HepG2 (cell line): Measurements from ENCODE around the gene RANBP3. TPM values are rescaled to one million over a fixed set of nuclear protein-coding genes. Genes with fewer than 3 reads are reported as not detected.

Experiments used
- CAMTA2 ChIP-seq: sonication (generic); formaldehyde crosslinking; IDR thresholded peaks from 2 replicates; pipeline ENCODE4 v1.4.0; 2020; ENCODE audit warnings: mild to moderate bottlenecking, missing genetic modification reagents, borderline replicate concordance
- GATAD1 ChIP-seq: IDR thresholded peaks from 2 replicates; pipeline ENCODE4 v1.6.1; 2016; ENCODE audit warnings: missing genetic modification reagents, missing compliant biosample characterization
- HMG20A ChIP-seq: IDR thresholded peaks from 2 replicates; pipeline ENCODE4 v1.6.1; 2016; ENCODE audit warnings: borderline replicate concordance
- KDM4B ChIP-seq: sonication (generic); formaldehyde crosslinking; IDR thresholded peaks from 2 replicates; pipeline ENCODE4 v1.4.0; 2020; ENCODE audit warnings: missing genetic modification reagents
- KMT2A ChIP-seq: sonication (generic); formaldehyde crosslinking; IDR thresholded peaks from 2 replicates; pipeline ENCODE4 v1.4.0; 2020; ENCODE audit warnings: missing genetic modification reagents
- LRRFIP1 ChIP-seq: sonication (generic); formaldehyde crosslinking; conservative IDR thresholded peaks from 2 replicates; pipeline ENCODE4 v1.4.0; 2020; ENCODE audit warnings: missing genetic modification reagents
- SP5 ChIP-seq: IDR thresholded peaks from 2 replicates; pipeline ENCODE4 v1.6.1; 2016; ENCODE audit warnings: low read depth, borderline replicate concordance
- TBX2 ChIP-seq: sonication (generic); formaldehyde crosslinking; IDR thresholded peaks from 2 replicates; pipeline ENCODE4 v1.5.0; 2020; ENCODE audit warnings: missing genetic modification reagents, mild to moderate bottlenecking, borderline replicate concordance
- TMF1 ChIP-seq: sonication (generic); formaldehyde crosslinking; IDR thresholded peaks from 2 replicates; pipeline ENCODE4 v1.8.1; 2022; ENCODE audit warnings: low read depth, missing genetic modification reagents
- TRIM24 ChIP-seq: sonication (generic); formaldehyde crosslinking; IDR thresholded peaks from 2 replicates; pipeline ENCODE4 v1.8.0; 2022; ENCODE audit warnings: mild to moderate bottlenecking, missing genetic modification reagents
- ZNF318 ChIP-seq: sonication (generic); formaldehyde crosslinking; IDR thresholded peaks from 2 replicates; pipeline ENCODE4 v1.4.0; 2020; ENCODE audit warnings: mild to moderate bottlenecking, missing genetic modification reagents
- ZNF333 ChIP-seq: sonication (generic); formaldehyde crosslinking; IDR thresholded peaks from 2 replicates; pipeline ENCODE4 v1.4.0; 2020; ENCODE audit warnings: mild to moderate bottlenecking, missing genetic modification reagents, borderline replicate concordance
- ZNF337 ChIP-seq: sonication (generic); formaldehyde crosslinking; IDR thresholded peaks from 2 replicates; pipeline ENCODE4 v1.5.1; 2020; ENCODE audit warnings: missing genetic modification reagents, low read depth, mild to moderate bottlenecking, borderline replicate concordance
- ZNF644 ChIP-seq: IDR thresholded peaks from 2 replicates; pipeline ENCODE4 v1.6.1; 2016; ENCODE audit warnings: low read depth
- ZNF770 ChIP-seq: sonication (generic); formaldehyde crosslinking; IDR thresholded peaks from 2 replicates; pipeline ENCODE4 v1.5.0; 2020; ENCODE audit warnings: mild to moderate bottlenecking, missing genetic modification reagents
- ZSCAN30 ChIP-seq: sonication (generic); formaldehyde crosslinking; IDR thresholded peaks from 2 replicates; pipeline ENCODE4 v1.5.0; 2020; ENCODE audit warnings: mild to moderate bottlenecking, missing genetic modification reagents
- polyA plus RNA-seq, 8 experiments: library from polyadenylated mRNA; depleted of rRNA in 3 of 8; stranded (reverse) in 7 of 8; unstranded in 1 of 8; fragments of >200 nt; fragmentation: Illumina TruSeq in 4 of 8; extraction: Trizol in 4 of 8; gene quantifications; 2 replicates each; pipeline versions ENCODE4 v1.2.1 to v1.2.3, GENCODE V29; 2011 to 2016; ENCODE audit warnings: low read depth in 4 of 8, missing spikeins in 1 of 8, mixed read lengths in 1 of 8; ENCODE audit not compliant: insufficient read depth in 1 of 8
- total RNA-seq, 5 experiments: library from RNA; depleted of rRNA; stranded (reverse); fragments of >200 nt; fragmentation: Illumina TruSeq; extraction: Trizol; gene quantifications; 2 replicates each; pipeline ENCODE4 v1.2.3, GENCODE V29; 2016; ENCODE audit warnings: low read depth in 1 of 5

Gene RANBP3
- total and polyA plus RNA-seq, 2 of the 13 experiments (the other 11 are each of a cell fraction or from before 2014, with no cell fraction given), result 39.5 to 149 TPM

GRCh38 chr19:5873617-5874199, 104.2 kb downstream of the RANBP3 start (continued):
- TF ChIP-seq LRRFIP1 (CRISPR knock-in tag), result no peak
- no peak for TF ChIP-seq TMF1 (CRISPR knock-in tag)
- no peak for TF ChIP-seq GATAD1 (CRISPR knock-in tag)
- TF ChIP-seq ZSCAN30, result no peak
- TF ChIP-seq SP5, result no peak
- TF ChIP-seq ZNF333 (CRISPR knock-in tag), result 0 out of 2 replicates have a peak, but pooled peaks have one; percentile 60
- TF ChIP-seq KDM4B, result no peak
- no peak for TF ChIP-seq CAMTA2
- TF ChIP-seq ZNF770 (CRISPR knock-in tag), result 0 out of 2 replicates have a peak, but pooled peaks have one; percentile 7
- no peak for TF ChIP-seq TRIM24 (CRISPR knock-in tag)
- TF ChIP-seq KMT2A (CRISPR knock-in tag), result no peak
- no peak for TF ChIP-seq HMG20A
- no peak for TF ChIP-seq ZNF337 (CRISPR knock-in tag)
- TF ChIP-seq ZNF644, result no peak
- TF ChIP-seq TBX2 (CRISPR knock-in tag), result no peak
- TF ChIP-seq ZNF318 (CRISPR knock-in tag), result no peak
